CD8-positive, alpha-beta memory T cell (primary cell): ENCODE measurements around the gene KRTAP10-7. TPM values are rescaled to one million over a fixed set of nuclear protein-coding genes. Genes with fewer than 3 reads are reported as not detected.
"Not testable (repeated sequence)": the region's sequence is repeated elsewhere in the genome, so short reads cannot be mapped to it uniquely, and the experiment has no call there.

Source experiments
- CTCF ChIA-PET: fragments of 350-600 bp; sonication (Branson Sonifier 250); formaldehyde crosslinking; loops from one replicate; lab custom pipeline; 2021; ENCODE audit warnings: antibody characterized with exemption; lab: Charles Lee
- POLR2A ChIA-PET: fragments of 350-600 bp; sonication (Branson Sonifier 250); formaldehyde crosslinking; loops from one replicate; lab custom pipeline; 2021; ENCODE audit warnings: antibody characterized with exemption; lab: Charles Lee
- DNase-seq, 5 donors: peaks; one replicate each; pipeline versions ENCODE4 v3.0.0 to v3.0.0-alpha.2; 2020 to 2022; ENCODE audit warnings: mixed read lengths in 1 of 5
- H3K27ac ChIP-seq: one replicate; pipeline ENCODE4 v1.7.0; 2013; ENCODE audit warnings: low read depth, mild to moderate bottlenecking, low read length, moderate library complexity
- H3K27me3 ChIP-seq: 2 replicates; pipeline ENCODE4 v1.7.0; 2013; ENCODE audit warnings: low read length, mild to moderate bottlenecking; ENCODE audit not compliant: insufficient read depth, poor library complexity, severe bottlenecking
- H3K36me3 ChIP-seq: 2 replicates; pipeline ENCODE4 v1.7.0; 2013; ENCODE audit warnings: mild to moderate bottlenecking, low read length, moderate library complexity; ENCODE audit not compliant: insufficient read depth
- H3K4me1 ChIP-seq: 2 replicates; pipeline ENCODE4 v1.7.0; 2013; ENCODE audit warnings: mild to moderate bottlenecking, low read length, moderate library complexity; ENCODE audit not compliant: insufficient read depth
- H3K4me3 ChIP-seq: 2 replicates; pipeline ENCODE4 v1.7.0; 2013; ENCODE audit warnings: mild to moderate bottlenecking, low read length
- H3K9me3 ChIP-seq: 2 replicates; pipeline ENCODE4 v1.7.0; 2013; ENCODE audit warnings: mild to moderate bottlenecking, low read length
- H3K27ac Mint-ChIP-seq, 8 donors: one replicate each; pipeline ENCODE4 v1.8.0; 2020 to 2021; ENCODE audit warnings: mixed read lengths in 8 of 8, mild to moderate bottlenecking in 6 of 8, inconsistent platforms in 3 of 8, moderate library complexity in 3 of 8
- H3K27me3 Mint-ChIP-seq, 2 donors: one replicate each; pipeline ENCODE4 v1.8.0; 2020 to 2021; ENCODE audit warnings: mixed read lengths in 2 of 2, mild to moderate bottlenecking in 1 of 2, moderate library complexity in 1 of 2
- H3K36me3 Mint-ChIP-seq, 3 donors: one replicate each; pipeline ENCODE4 v1.8.0; 2020 to 2021; ENCODE audit warnings: mixed read lengths in 3 of 3, inconsistent platforms in 1 of 3, mild to moderate bottlenecking in 1 of 3
- H3K4me1 Mint-ChIP-seq, 3 donors: one replicate each; pipeline ENCODE4 v1.8.0; 2020 to 2021; ENCODE audit warnings: mixed read lengths in 3 of 3, inconsistent platforms in 1 of 3, mild to moderate bottlenecking in 1 of 3
- H3K4me3 Mint-ChIP-seq, 7 donors: one replicate each; pipeline ENCODE4 v1.8.0; 2020 to 2021; ENCODE audit warnings: mixed read lengths in 7 of 7, mild to moderate bottlenecking in 6 of 7, moderate library complexity in 4 of 7, inconsistent platforms in 2 of 7
- H3K9me3 Mint-ChIP-seq, 5 donors: one replicate each; pipeline ENCODE4 v1.8.0; 2020 to 2022; ENCODE audit warnings: mixed read lengths in 5 of 5, mild to moderate bottlenecking in 3 of 5, moderate library complexity in 2 of 5, inconsistent platforms in 1 of 5
- polyA plus RNA-seq: library from polyadenylated mRNA; unstranded; fragments of 300-500 nt; fragmentation: Illumina TruSeq; gene quantifications from one replicate; pipeline ENCODE4 v1.2.3, GENCODE V29; 2021
- total RNA-seq, 2 experiments: library from RNA; stranded (reverse); gene quantifications; one replicate each; pipeline ENCODE4 v1.2.3, GENCODE V29; 2021

KRTAP10-7 gene
- total and polyA plus RNA-seq, 3 experiments from 2014 or later: not detected

DNA sequence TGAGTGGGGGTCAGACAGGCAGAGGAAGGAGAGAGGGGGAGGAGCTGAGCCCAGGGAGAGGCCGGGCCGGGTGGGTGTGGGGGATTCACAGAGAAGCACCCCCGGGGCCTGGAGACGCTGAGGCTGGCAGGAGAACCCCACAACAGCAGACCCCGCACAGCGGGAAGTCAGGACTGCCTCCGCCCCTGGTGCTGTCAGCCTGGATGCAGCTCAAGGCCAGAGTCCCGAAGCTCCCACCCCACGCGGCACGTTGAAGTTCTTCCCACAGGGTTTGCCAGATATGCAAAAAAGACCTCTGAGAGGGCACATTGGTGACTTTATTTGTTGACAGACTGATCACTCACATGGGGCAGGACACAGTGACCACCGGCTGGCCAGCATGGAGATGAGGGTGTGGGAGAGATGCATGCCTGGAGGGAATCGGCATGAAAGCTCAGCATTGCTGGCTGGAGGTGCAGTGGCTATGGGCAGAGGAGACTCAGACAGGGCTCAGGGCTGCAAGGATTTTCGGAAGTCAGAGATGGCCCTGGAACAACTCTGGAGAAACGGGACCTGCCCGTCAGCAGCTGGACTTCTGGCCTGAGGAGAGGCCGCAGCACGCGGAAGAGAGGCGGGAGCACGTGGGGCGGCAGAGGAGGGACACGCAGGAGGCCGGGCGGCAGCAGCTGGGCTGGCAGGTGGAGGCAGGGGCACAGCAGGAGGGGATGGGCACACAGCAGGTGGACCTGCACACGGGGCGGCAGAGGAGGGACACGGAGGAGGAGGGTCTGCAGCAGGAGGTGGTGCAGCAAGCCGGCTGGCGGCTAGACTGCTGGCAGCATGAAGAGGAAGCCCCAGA is 42.7 kb upstream of the KRTAP10-7 start:
- no peak for DNase-seq
- Histone ChIP-seq H3K36me3 (no peaks in the 10 kb centered on the region), H3K27ac (no peak overlapping the region), H3K4me1 (no peaks in the 10 kb centered on the region), H3K4me3 (no peak overlapping the region), H3K27me3 (no peaks in the 10 kb centered on the region), H3K9me3 (peaks cover 4% of the 10 kb centered on the region)
- POLR2A ChIA-PET: no interaction called here
- Mint-ChIP-seq H3K36me3 (peaks cover 1 to 43% (median 4%) of the 10 kb centered on the region in 3 donors), H3K4me3 (no peak overlapping the region), H3K27me3 (peaks cover 2 to 8% of the 10 kb centered on the region in 2 donors), H3K9me3 (peaks cover 9 to 41% (median 20%) of the 10 kb centered on the region in 5 donors), H3K4me1 (no peaks in the 10 kb centered on the region), H3K27ac (peak overlapping the region in 1 of 8 donors; percentile 92)
- CTCF ChIA-PET: interaction anchor here (0.9 kb wide), 1 partner anchor 185 kb away, joined by 4 read pairs; no protein-coding TSS in a partner anchor

- DNase-seq, H3K27ac Mint-ChIP-seq, H3K36me3 ChIP-seq, H3K27me3 ChIP-seq, H3K9me3 ChIP-seq, H3K4me3 Mint-ChIP-seq, CTCF ChIA-PET, H3K4me3 ChIP-seq, H3K4me1 Mint-ChIP-seq, H3K27ac ChIP-seq, H3K27me3 Mint-ChIP-seq, POLR2A ChIA-PET, H3K4me1 ChIP-seq: not testable (repeated sequence)
- Mint-ChIP-seq H3K36me3 (peaks cover 1 to 38% (median 4%) of the 10 kb centered on the region in 3 donors), H3K9me3 (peaks cover 6 to 37% (median 22%) of the 10 kb centered on the region in 5 donors)
Measured at GRCh38 chr21:44558329-44558675, 42.1 kb upstream of the KRTAP10-7 start.

DNA sequence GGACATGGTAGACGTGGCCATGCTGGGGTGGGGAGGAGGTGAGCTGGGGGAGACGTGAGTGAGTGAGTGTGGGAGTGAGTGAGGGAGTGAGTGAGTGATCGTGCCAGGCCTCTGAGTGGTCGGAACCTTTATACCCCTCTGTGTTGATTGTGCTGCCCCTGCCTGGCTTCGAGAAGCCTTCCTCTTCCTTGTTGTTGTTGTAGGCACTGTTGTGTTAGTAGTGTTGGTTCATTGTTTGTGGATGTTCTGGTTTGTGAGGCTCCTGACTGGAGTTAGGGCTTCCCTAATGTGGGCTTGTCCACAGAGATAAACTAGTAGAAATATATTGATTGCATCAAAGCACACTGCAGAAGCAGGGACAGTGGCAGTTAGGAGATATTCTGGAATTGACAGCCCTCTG is 41.7 kb upstream of the KRTAP10-7 start, which contains the start of gene KRTAP10-3:
KRTAP10-3 (minus strand) TSS at position 101 of the 400 bp plus-strand sequence; CDS start at position 21, 80 bp downstream.
- ChIA-PET CTCF (no interaction called here), POLR2A (no interaction called here)
- DNase-seq: no peak
- H3K27me3 Mint-ChIP-seq: peaks cover 2 to 8% of the 10 kb centered on the region in 2 donors
- no peak within 1 kb of the TSS for H3K27ac ChIP-seq
- H3K27ac Mint-ChIP-seq: peak within 1 kb of the TSS in 2 of 8 donors; percentile 48 to 92
- H3K4me3 Mint-ChIP-seq: no peak within 1 kb of the TSS
- peaks cover 1 to 34% (median 4%) of the 10 kb centered on the region in 3 donors for H3K36me3 Mint-ChIP-seq
- no peaks in the 10 kb centered on the region for H3K4me1 Mint-ChIP-seq
- H3K36me3 ChIP-seq: no peaks in the 10 kb centered on the region
- no peak within 1 kb of the TSS for H3K4me3 ChIP-seq
- H3K9me3 ChIP-seq: peaks cover 4% of the 10 kb centered on the region
- no peaks in the 10 kb centered on the region for H3K27me3 ChIP-seq
- no peaks in the 10 kb centered on the region for H3K4me1 ChIP-seq
- H3K9me3 Mint-ChIP-seq: peaks cover 3 to 33% (median 23%) of the 10 kb centered on the region in 5 donors

GRCh38 chr21:44564099-44564498 is 36.3 kb upstream of the KRTAP10-7 start:
- peaks cover 4% of the 10 kb centered on the region for H3K9me3 ChIP-seq
- no peaks in the 10 kb centered on the region for H3K36me3 ChIP-seq
- H3K4me3 ChIP-seq: no peak overlapping the region
- peaks cover 1 to 32% (median 4%) of the 10 kb centered on the region in 3 donors for H3K36me3 Mint-ChIP-seq
- no peak overlapping the region for H3K4me3 Mint-ChIP-seq
- no peak overlapping the region for H3K27ac ChIP-seq
- peaks cover 5% of the 10 kb centered on the region for H3K4me1 ChIP-seq
- peaks cover 5 to 29% (median 21%) of the 10 kb centered on the region in 5 donors for H3K9me3 Mint-ChIP-seq
- H3K27me3 Mint-ChIP-seq: peaks cover 0 to 2% of the 10 kb centered on the region in 2 donors
- DNase-seq: no peak
- peaks cover 10 to 14% (median 14%) of the 10 kb centered on the region in 3 donors for H3K4me1 Mint-ChIP-seq
- peak overlapping the region in 1 of 8 donors; percentile 57 for H3K27ac Mint-ChIP-seq
- H3K27me3 ChIP-seq: no peaks in the 10 kb centered on the region
- POLR2A ChIA-PET: no interaction called here
- CTCF ChIA-PET: interaction anchor here (1.2 kb wide), 1 partner anchor 53 kb away, joined by 3 read pairs; no protein-coding TSS in a partner anchor

DNA sequence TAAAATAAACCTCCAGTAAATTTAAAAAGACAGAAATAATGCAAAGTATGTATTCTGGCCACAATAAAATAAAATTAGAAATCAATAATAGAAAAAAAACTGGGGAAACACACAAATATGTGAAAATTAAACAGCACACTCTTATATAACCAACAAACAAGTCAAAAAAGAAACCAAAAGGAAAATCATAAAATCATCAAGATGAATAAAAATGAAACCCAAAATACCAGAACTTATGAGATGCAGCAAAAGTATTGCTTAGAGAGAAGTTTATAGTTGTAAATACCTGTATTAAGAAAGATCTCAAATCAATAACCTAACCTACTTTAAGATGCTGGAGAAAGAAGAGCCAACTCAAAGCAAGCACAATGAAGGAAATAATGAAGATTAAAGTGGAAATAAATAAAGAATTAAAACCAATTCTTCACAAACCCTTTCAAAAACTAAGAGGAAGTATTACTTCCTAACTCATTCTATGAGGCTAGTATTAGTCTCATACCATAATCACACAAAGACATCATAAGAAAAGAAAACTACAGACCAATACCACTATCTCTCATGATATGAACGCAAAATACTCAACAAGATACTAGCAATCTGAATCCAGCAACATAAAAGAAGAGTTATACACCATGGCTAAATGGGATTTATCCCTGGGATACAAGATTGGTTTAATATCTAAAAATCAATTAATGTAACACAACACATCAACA is 35.4 kb upstream of the KRTAP10-7 start:
- peaks cover 5 to 25% (median 21%) of the 10 kb centered on the region in 5 donors for H3K9me3 Mint-ChIP-seq
- H3K4me3 ChIP-seq: no peak overlapping the region
- peaks cover 5% of the 10 kb centered on the region for H3K4me1 ChIP-seq
- H3K4me1 Mint-ChIP-seq: peaks cover 10 to 14% (median 14%) of the 10 kb centered on the region in 3 donors
- peaks cover 4 to 7% of the 10 kb centered on the region in 2 donors for H3K27me3 Mint-ChIP-seq
- POLR2A ChIA-PET: no interaction called here
- peak overlapping the region in 6 of 8 donors; percentile 5 to 79 (median 52) for H3K27ac Mint-ChIP-seq
- H3K27ac ChIP-seq: no peak overlapping the region
- H3K9me3 ChIP-seq: no peaks in the 10 kb centered on the region
- no peak for DNase-seq
- no peaks in the 10 kb centered on the region for H3K36me3 ChIP-seq
- CTCF ChIA-PET: no interaction called here
- H3K27me3 ChIP-seq: no peaks in the 10 kb centered on the region
- H3K4me3 Mint-ChIP-seq: peak overlapping the region in 6 of 7 donors; percentile 7 to 53 (median 26)
- H3K36me3 Mint-ChIP-seq: peaks cover 1 to 25% (median 4%) of the 10 kb centered on the region in 3 donors

DNA sequence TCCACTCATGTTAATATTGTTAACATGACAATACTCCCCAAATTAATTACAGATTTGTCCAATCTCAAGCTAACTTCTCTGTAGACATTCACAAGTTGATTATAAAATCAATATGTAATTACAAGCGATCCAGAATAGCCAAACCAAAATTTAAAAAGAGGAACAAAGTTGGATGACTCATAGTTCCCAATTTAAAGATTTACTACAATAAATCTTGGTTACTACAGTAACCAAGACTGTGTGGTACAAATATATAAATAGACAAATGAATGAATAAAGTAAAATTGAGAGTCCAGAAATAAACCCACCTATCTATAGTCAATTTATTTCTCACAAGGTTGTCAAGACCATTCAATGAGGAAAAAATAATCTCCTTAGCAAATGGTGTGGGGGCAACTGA is 34.0 kb upstream of the KRTAP10-7 start:
- no peaks in the 10 kb centered on the region for H3K36me3 ChIP-seq
- H3K36me3 Mint-ChIP-seq: peaks cover 1 to 12% (median 4%) of the 10 kb centered on the region in 3 donors
- CTCF ChIA-PET: interaction anchor here (0.9 kb wide), 1 partner anchor 176 kb away, joined by 3 read pairs; no protein-coding TSS in a partner anchor
- POLR2A ChIA-PET: no interaction called here
- no peaks in the 10 kb centered on the region for H3K27me3 ChIP-seq
- peaks cover 5% of the 10 kb centered on the region for H3K4me1 ChIP-seq
- H3K27ac ChIP-seq: no peak overlapping the region
- peaks cover 2 to 19% (median 12%) of the 10 kb centered on the region in 5 donors for H3K9me3 Mint-ChIP-seq
- H3K27me3 Mint-ChIP-seq: peaks cover 4 to 7% of the 10 kb centered on the region in 2 donors
- H3K4me3 Mint-ChIP-seq: no peak overlapping the region
- no peak overlapping the region for H3K4me3 ChIP-seq
- peaks cover 10 to 14% (median 14%) of the 10 kb centered on the region in 3 donors for H3K4me1 Mint-ChIP-seq
- DNase-seq: no peak
- no peaks in the 10 kb centered on the region for H3K9me3 ChIP-seq
- H3K27ac Mint-ChIP-seq: peak overlapping the region in 1 of 8 donors; percentile 6

GRCh38 chr21:44567481-44568171 is 32.8 kb upstream of the KRTAP10-7 start:
- no peaks in the 10 kb centered on the region for H3K36me3 ChIP-seq
- H3K4me1 ChIP-seq: peaks cover 5% of the 10 kb centered on the region
- Mint-ChIP-seq H3K4me3 (no peak overlapping the region), H3K36me3 (peaks cover 0 to under 1% (median 0%) of the 10 kb centered on the region in 3 donors), H3K27me3 (peaks cover 4 to 7% of the 10 kb centered on the region in 2 donors), H3K4me1 (peaks cover 10 to 14% (median 14%) of the 10 kb centered on the region in 3 donors), H3K9me3 (peaks cover 1 to 8% (median 3%) of the 10 kb centered on the region in 5 donors), H3K27ac (no peak overlapping the region)
- H3K9me3 ChIP-seq: no peaks in the 10 kb centered on the region
- POLR2A ChIA-PET: no interaction called here
- no peaks in the 10 kb centered on the region for H3K27me3 ChIP-seq
- CTCF ChIA-PET: no interaction called here
- no peak for DNase-seq
- H3K4me3 ChIP-seq: no peak overlapping the region
- H3K27ac ChIP-seq: no peak overlapping the region
